Stomach (tissue), 9 donors: ENCODE results near the gene TRIM56. TPM values are rescaled to one million over a fixed set of nuclear protein-coding genes. Genes with fewer than 3 reads are reported as not detected.
"Not testable (repeated sequence)": the region's sequence is repeated elsewhere in the genome, so short reads cannot be mapped to it uniquely, and the experiment has no call there.

Source experiments
- DNase-seq, 2 donors: peaks; one replicate each; pipeline versions ENCODE4 v3.0.0 to v3.0.0-alpha.2; 2013 to 2019
- H3K27ac ChIP-seq, 5 donors: fragments of 200-600 bp in 4 of 5; sonication (generic) in 4 of 5; one replicate each; pipeline ENCODE4 v1.5.1; 2013 to 2019; ENCODE audit warnings: mild to moderate bottlenecking in 1 of 5, moderate library complexity in 1 of 5
- H3K27me3 ChIP-seq, 3 donors: fragments of 200-600 bp; sonication (generic); one replicate each; pipeline ENCODE4 v1.5.1; 2017 to 2019; ENCODE audit warnings: mixed run types in 1 of 3
- H3K36me3 ChIP-seq, 4 donors: fragments of 200-600 bp; sonication (generic); 1 replicate in 3 of 4; 2 replicates in 1 of 4; pipeline ENCODE4 v1.5.1; 2016 to 2019
- H3K4me1 ChIP-seq, 4 donors: fragments of 200-600 bp; sonication (generic); one replicate each; pipeline ENCODE4 v1.5.1; 2016 to 2019
- H3K4me3 ChIP-seq, 4 donors: fragments of 200-600 bp; sonication (generic) in 3 of 4; one replicate each; pipeline ENCODE4 v1.5.1; 2016 to 2019; ENCODE audit warnings: mild to moderate bottlenecking in 1 of 4
- H3K9me3 ChIP-seq, 4 donors: fragments of 200-600 bp; sonication (generic); one replicate each; pipeline ENCODE4 v1.5.1; 2016 to 2019
- EP300 ChIP-seq: sonication (generic); formaldehyde crosslinking; IDR thresholded peaks from one replicate; pipeline ENCODE4 v1.6.1; 2017; ENCODE audit warnings: antibody characterized with exemption
- POLR2A ChIP-seq, 4 donors: fragments of 450-650 bp; IDR thresholded peaks; one replicate each; pipeline ENCODE4 v1.6.1; 2016; ENCODE audit warnings: antibody characterized with exemption in 4 of 4, control low read depth in 2 of 4, mild to moderate bottlenecking in 1 of 4, moderate library complexity in 1 of 4
- POLR2AphosphoS5 ChIP-seq, 3 donors: sonication (generic); formaldehyde crosslinking; IDR thresholded peaks; one replicate each; pipeline ENCODE4 v1.6.1; 2016; ENCODE audit warnings: antibody characterized with exemption in 3 of 3
- WGBS, 5 donors: extraction: QIAGEN DNeasy Blood & Tissue Kit in 3 of 5; methylation state at CpG; one replicate each; pipeline versions ENCODE4 v1.1.5 to v1.1.7; 2013 to 2018; 5-methylcytosine and 5-hydroxymethylcytosine counted together
- intact Hi-C: fragments of 100-400 bp; cut with DNase I; formaldehyde crosslinking; loops from one replicate; pipeline ENCODE4 v1.15.1; 2023; ENCODE audit warnings: low total_unique reads
- polyA plus RNA-seq, 3 donors: library from polyadenylated mRNA; stranded (reverse); fragments of 200-250 nt; gene quantifications; one replicate each; pipeline ENCODE4 v1.2.3, GENCODE V29; 2013
- total RNA-seq, 5 donors: library from RNA; depleted of rRNA; stranded (reverse); fragments of >200 nt; gene quantifications; one replicate each; pipeline versions ENCODE4 v1.1.0 to v1.2.3, GENCODE V29; 2014 to 2016
- TF ChIP-seq, protein P1 (sequence below), 7 experiments: fragments of 450-650 bp in 4 of 7; fragments of 200-600 bp in 3 of 7; sonication (generic) in 3 of 7; IDR thresholded peaks; one replicate each; pipeline ENCODE4 v1.5.1; 2016 to 2019; ENCODE audit warnings: antibody characterized with exemption in 7 of 7, control low read depth in 2 of 7, mild to moderate bottlenecking in 1 of 7
- donor health status: healthy with polysubstance abuse.
- donor health status: Bipolar disorder and iron deficiency.
- donor health status: healthy.

The TRIM56 gene
- total and polyA plus RNA-seq, 8 donors: 7.5 to 41.1 (median 17.5) TPM

DNA sequence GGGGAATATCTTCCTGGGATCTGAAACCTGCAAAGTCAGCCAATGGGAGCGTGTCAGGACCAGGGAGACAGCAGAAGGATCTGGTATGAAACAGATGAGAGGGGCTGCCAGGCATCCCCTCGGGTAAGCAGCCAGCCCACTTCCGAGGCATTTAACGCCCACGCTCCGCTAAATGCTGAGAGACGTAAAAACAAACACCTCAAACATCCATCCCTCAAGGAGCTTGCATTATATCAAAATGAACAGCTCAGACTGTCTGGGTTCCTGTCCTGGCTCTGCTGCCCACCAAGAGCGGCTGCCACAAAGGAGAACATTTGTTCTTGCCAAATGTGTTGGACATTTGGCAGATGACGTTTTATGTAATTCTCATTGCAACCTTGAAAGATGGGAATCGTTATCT is 34.6 kb downstream of the TRIM56 start:
- H3K27me3 ChIP-seq: peaks cover 0 to 12% (median 0%) of the 10 kb centered on the region in 3 donors
- WGBS, 5 donors: 48 to 67% (median 64%) methylated on average over 10 of the region's 10 CpGs
- no peaks in the 10 kb centered on the region for H3K9me3 ChIP-seq
- intact Hi-C loops: no loop called here
- TF ChIP-seq EP300: no peak
- TF ChIP-seq POLR2A (IDR thresholded peaks at IDR 0.05): no peak
- no peak for TF ChIP-seq POLR2AphosphoS5 (IDR thresholded peaks at IDR 0.05)
- TF ChIP-seq, protein P1, sequence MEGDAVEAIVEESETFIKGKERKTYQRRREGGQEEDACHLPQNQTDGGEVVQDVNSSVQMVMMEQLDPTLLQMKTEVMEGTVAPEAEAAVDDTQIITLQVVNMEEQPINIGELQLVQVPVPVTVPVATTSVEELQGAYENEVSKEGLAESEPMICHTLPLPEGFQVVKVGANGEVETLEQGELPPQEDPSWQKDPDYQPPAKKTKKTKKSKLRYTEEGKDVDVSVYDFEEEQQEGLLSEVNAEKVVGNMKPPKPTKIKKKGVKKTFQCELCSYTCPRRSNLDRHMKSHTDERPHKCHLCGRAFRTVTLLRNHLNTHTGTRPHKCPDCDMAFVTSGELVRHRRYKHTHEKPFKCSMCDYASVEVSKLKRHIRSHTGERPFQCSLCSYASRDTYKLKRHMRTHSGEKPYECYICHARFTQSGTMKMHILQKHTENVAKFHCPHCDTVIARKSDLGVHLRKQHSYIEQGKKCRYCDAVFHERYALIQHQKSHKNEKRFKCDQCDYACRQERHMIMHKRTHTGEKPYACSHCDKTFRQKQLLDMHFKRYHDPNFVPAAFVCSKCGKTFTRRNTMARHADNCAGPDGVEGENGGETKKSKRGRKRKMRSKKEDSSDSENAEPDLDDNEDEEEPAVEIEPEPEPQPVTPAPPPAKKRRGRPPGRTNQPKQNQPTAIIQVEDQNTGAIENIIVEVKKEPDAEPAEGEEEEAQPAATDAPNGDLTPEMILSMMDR (IDR thresholded peaks at IDR 0.05): no peak
- no peaks in the 10 kb centered on the region for H3K36me3 ChIP-seq
- H3K27ac ChIP-seq: no peak overlapping the region
- H3K4me1 ChIP-seq: peaks cover 8 to 37% (median 21%) of the 10 kb centered on the region in 4 donors
- no peak for DNase-seq
- no peak overlapping the region for H3K4me3 ChIP-seq

DNA sequence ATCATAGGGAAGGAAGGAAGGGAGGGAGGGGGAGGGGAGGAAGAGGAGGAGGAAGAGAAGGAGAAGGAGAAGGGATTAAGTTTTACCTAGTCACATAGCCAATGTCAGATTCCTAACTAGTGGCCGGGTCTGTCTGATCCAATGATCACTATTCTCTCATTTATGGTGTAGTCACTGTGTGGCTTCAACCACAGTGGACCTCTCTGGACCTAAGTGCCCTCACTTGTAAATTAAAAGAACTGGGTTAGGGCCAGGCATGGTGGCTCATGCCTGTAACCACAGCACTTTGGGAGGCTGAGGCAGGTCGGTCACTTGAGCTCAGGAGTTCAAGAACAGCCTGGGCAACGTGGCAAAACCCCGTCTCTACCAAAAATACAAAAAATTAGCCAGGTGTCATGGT is 35.0 kb downstream of the TRIM56 start:
- peaks cover 0 to 16% (median 0%) of the 10 kb centered on the region in 3 donors for H3K27me3 ChIP-seq
- peaks cover 12 to 41% (median 21%) of the 10 kb centered on the region in 4 donors for H3K4me1 ChIP-seq
- H3K36me3 ChIP-seq: no peaks in the 10 kb centered on the region
- TF ChIP-seq EP300: no peak
- TF ChIP-seq, protein P1 (IDR thresholded peaks at IDR 0.05): no peak
- TF ChIP-seq POLR2A (IDR thresholded peaks at IDR 0.05): no peak
- TF ChIP-seq POLR2AphosphoS5 (IDR thresholded peaks at IDR 0.05): no peak
- intact Hi-C loops: no loop called here
- peak overlapping the region in 1 of 5 donors; percentile 90 for H3K27ac ChIP-seq
- H3K9me3 ChIP-seq: no peaks in the 10 kb centered on the region
- H3K4me3 ChIP-seq: no peak overlapping the region
- 73 to 95% (median 80%) methylated on average over 4 of the region's 4 CpGs for WGBS, 5 donors
- DNase-seq: no peak

- H3K9me3 ChIP-seq, H3K36me3 ChIP-seq, DNase-seq, intact Hi-C loops: not testable (repeated sequence)
- Histone ChIP-seq H3K27ac (peak overlapping the region in 4 of 5 donors; percentile 75 to 91 (median 87)), H3K4me1 (peaks cover 21 to 54% (median 30%) of the 10 kb centered on the region in 4 donors), H3K4me3 (peak overlapping the region in 2 of 4 donors; percentile 37 to 40), H3K27me3 (peaks cover 0 to 22% (median 0%) of the 10 kb centered on the region in 3 donors)
- 49 to 78% (median 57%) methylated on average over 9 of the region's 9 CpGs for WGBS, 5 donors
These were observed 36.3 kb downstream of the TRIM56 start for GRCh38 chr7:101121631-101121990.

- Histone ChIP-seq H3K27ac (peak overlapping the region; percentile 58 to 91 (median 84)), H3K9me3 (no peaks in the 10 kb centered on the region), H3K36me3 (no peaks in the 10 kb centered on the region), H3K27me3 (peaks cover 0 to 26% (median 0%) of the 10 kb centered on the region in 3 donors), H3K4me3 (peak overlapping the region; percentile 30 to 40 (median 37)), H3K4me1 (peaks cover 27 to 60% (median 36%) of the 10 kb centered on the region in 4 donors)
- intact Hi-C loops: no loop called here
- DNase-seq: peak; percentile 40 to 95
- 16 to 22% (median 20%) methylated on average over 17 of the region's 17 CpGs for WGBS, 5 donors
- TF ChIP-seq POLR2AphosphoS5 (IDR thresholded peaks at IDR 0.05): peak; percentile 25 to 85 (median 85)
- TF ChIP-seq, protein P1 (IDR thresholded peaks at IDR 0.05): no peak
These were observed 37.0 kb downstream of the TRIM56 start for GRCh38 chr7:101121991-101122932.
